Central memory CD4-positive, alpha-beta T cell (primary cell): ENCODE results near the gene STXBP3.
A peak's percentile ranks its signal among the peaks of the same experiment; 100 is the strongest.
"Not testable (repeated sequence)": the region's sequence is repeated elsewhere in the genome, so short reads cannot be mapped to it uniquely, and the experiment has no call there.

ENCODE experiments used
- DNase-seq: peaks from one replicate; pipeline ENCODE4 v3.0.0; 2022

STXBP3 gene

DNA sequence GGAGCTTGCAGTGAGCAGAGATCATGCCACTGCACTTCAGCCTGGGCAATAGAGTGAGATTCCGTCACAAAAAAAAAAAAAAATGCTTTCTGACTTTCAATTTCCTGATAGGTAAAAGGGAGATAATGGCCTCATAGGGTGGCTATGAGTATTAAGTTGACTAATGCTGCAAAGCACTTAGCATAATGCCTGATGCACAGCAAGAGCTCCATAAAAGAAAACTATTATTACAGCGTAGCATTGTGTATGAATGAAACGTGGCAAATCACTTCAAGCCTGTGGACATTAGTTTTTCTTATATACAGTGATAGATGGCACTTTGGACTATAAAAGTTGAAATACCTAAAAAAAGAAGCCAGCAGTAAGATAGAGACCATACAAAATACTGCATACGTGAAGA, 17.0 kb upstream of the STXBP3 start:
- DNase-seq = no peak

DNA sequence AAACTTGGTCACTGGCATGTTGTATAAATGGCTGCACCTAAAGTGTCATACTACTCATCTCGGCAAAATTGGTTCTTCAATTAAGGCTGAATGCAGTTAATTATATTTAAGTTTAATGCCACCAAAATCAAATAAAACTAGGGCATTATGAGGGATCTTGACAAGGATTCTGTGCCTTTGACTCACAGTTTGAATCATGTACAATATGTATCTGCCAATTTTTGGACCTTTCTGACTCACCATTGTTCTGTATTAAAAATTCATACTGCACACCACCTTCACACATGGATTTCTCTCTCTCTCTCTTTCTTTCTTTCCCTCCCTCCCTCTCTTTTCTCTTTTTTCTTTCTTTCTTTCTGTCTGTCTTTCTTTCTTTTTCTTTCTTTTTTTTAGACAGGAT, 14.1 kb upstream of the STXBP3 start:
- DNase-seq = no peak

DNA sequence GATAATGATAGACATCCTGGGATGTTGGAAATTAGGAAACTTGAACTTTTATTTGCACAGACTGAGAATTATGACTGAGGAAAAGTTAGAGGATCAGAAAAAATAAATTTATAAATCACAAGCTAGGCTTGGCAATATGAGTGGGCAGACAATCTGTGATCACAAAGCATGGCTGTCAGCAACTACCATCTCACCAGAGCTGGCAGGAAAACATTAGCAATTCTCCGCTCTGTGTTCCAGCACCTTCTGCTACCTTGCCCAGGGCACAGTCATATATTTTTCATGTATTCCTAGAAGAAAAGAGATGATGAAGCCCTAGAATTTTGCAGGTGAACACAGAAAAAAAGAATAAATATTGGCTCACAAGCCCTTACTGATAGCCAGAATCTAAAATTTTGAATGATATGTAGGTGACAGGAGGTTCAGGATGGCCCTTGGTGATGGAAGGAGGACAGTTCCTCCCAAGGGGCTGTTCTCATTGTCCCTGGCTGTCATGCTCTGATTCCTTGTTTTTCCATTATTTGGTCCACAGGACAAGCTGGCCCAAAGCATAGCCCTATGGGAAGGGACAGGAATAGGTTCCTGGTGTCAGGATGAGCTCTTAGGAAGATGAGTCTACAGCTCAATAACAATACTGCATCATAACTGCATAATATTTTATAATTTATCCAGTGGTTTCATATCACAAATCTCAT, 12.2 kb upstream of the STXBP3 start:
- DNase-seq = no peak

DNA sequence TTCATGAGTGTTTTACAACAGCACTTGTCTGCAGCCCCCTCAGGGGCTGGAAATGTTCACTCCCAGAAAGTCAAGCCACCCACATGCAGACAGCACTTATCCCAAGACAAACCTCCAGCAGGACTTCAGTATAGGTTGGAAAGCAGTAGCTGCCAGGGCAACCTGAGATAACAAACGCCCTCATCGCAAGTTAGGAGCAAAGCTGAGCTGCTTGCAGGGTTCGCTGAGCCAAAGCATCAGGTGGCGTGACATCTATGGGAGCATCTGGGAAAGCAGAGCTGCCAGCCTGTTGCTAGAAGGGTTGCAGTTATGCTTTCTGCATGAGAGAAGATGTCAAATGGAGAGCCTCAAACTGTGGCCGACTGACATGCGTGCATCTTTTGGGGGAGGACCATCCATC, 4.2 kb upstream of the STXBP3 start:
- DNase-seq = no peak

DNA sequence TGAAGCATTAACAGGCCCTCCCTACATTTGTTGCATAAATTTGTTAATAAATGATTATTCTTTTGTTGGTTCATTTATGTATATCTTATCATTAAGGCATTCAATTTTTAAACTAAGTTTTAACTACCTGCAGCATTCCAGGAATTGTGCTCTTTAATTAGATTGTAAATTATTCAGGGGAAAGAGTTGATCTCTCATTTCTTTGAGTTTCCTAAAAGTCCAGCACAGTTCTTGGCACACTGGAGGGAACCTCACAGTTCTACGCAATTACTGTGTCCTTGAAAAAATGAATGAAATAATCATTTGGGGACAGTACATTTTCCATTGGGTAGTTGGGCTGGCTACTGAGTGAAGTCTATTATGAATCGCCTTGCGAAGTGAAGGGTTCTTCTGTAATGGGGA, 493 bp upstream of the STXBP3 start:
- no peak for DNase-seq

DNA sequence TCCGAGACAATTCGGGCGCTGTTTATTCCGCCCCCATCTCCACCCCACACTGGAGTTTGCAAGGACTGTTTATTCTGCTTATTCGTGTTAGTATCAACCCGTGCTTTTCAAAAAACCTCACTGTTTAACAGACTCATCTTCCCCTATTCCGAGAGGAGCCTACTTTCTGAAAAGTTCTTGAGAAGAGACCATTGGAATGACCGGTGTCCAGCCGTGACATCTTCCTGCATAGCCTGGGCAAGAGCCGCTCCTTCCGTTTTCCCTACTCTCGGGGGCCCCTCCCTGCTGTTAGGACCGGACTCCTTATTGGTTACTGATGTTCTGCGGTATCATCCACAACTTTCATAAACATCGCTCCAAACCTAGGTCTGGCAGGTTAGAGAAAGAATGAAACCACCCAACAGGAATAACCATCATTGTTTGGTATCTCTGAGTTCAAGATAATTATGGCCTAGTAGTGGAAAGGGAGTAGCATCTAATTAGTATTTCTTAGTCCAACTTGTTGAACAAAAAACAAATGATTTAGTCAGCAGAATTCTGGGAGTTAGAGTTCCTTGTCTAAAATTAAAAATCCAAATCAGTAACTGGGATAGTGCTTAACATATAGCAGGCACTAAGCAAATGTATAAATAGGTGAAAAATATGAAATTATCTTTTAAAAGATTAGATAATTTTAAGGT, 837 bp downstream of the STXBP3 start:
- DNase-seq = peak; percentile 35

DNA sequence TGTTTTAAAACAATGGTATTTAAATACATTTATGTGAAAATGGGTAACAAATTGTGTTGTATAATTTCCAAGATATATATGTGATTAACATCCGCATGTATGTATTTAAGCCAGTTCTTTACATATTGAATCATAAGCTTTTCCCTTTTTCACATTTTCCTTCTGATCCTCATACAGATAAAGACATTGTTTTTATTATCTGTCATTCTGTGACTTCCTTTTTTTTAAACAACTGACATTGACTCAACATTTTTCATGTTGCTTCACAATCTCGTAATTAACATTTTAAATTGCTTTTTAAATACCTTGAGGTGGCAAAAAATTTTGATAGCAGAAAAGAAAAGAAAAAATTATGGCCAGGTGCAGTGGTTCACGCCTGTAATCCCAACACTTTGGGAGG, 1.4 kb downstream of the STXBP3 start:
- DNase-seq = no peak

- no peak for DNase-seq
These were observed 2.6 kb downstream of the STXBP3 start for GRCh38 chr1:108749081-108749480.

- DNase-seq = no peak
These were observed 4.2 kb downstream of the STXBP3 start for GRCh38 chr1:108750476-108751181.

DNA sequence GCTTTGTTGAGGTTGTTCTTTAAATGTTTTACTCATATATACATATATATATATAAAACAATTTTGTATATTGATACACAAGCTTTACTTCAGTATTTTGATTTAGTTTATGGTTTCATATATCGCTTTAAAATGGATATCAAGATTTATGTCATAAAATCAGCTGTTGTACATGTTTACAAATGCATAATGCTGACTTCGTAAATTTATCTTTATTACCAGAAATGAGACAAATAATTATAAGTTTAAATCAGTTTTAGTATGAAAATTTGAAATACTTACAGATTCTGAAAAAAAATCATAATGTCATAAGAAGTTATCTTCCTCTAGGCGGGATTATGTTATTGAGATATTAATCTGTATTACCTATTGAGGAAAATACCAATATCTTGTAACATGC, 6.9 kb downstream of the STXBP3 start:
- no peak for DNase-seq

DNA sequence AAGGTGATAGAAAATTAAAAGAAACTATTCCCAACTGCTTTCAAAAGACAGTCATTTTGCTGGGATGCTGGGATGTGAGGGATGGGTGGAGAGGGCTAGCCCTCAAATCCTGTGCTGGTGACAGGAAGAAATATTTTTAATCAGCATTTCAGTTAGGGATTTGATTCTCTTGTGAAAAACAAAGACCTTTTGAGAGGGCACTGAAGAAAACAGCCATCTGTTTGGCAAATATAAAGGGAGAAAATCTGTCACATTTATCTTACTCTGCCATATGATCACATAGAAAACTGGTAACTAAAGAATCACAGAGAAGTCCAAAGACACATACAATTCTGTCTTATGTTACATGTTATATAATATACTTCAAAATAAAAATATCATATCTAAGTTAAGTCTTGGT, 12.3 kb downstream of the STXBP3 start:
- no peak for DNase-seq

- DNase-seq = no peak
These were observed 20.6 kb downstream of the STXBP3 start for GRCh38 chr1:108767115-108767514.

GRCh38 chr1:108767708-108768107, 21.2 kb downstream of the STXBP3 start:
- no peak for DNase-seq

- DNase-seq = no peak
These were observed 31.4 kb downstream of the STXBP3 start for GRCh38 chr1:108777839-108778238.

- no peak for DNase-seq
These were observed 33.0 kb downstream of the STXBP3 start for GRCh38 chr1:108779455-108779854.

GRCh38 chr1:108780937-108781574, 34.6 kb downstream of the STXBP3 start:
- no peak for DNase-seq

DNA sequence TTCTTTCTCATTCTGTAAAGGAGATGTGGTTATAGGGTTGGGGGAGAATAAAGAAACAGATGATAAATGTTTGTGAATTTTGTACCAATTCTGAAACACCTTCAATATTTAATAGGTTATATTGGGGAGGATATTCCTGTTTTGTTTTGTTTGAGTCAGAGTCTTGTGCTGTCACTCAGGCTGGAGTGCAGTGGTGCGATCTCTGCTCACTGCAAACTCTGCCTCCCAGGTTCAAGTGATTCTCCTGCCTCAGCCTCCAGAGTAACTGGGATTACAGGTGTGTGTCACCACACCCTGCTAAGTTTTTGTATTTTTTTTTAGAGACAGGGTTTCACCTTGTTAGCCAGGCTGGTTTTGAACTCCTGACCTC, 35.1 kb downstream of the STXBP3 start:
- DNase-seq = not testable (repeated sequence)

GRCh38 chr1:108785264-108785663, 38.8 kb downstream of the STXBP3 start:
- DNase-seq = no peak

GRCh38 chr1:108785880-108786279, 39.4 kb downstream of the STXBP3 start:
- no peak for DNase-seq

GRCh38 chr1:108791790-108792189, 45.3 kb downstream of the STXBP3 start:
- DNase-seq = no peak

GRCh38 chr1:108792420-108792819, 45.9 kb downstream of the STXBP3 start:
- no peak for DNase-seq

DNA sequence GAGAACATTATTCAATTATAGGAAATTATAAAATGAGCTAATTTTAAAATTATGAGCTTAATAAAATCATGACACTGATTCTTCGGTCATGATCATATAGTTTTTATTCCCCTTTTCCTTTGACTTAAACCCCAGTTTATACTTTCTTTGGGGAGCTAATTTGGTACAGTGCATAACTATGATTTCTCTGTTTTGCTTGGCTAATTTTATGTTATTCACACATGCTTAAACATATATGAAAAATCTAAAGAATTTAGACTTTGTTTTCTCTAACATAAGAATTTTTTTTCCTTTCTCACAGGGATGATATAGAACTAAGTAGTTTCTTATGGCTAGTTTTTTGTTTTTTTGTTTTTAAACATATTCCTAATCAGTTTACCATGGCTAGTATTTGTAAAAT, 52.5 kb downstream of the STXBP3 start:
- no peak for DNase-seq

- DNase-seq = no peak
These were observed 54.6 kb downstream of the STXBP3 start for GRCh38 chr1:108801101-108801500.

DNA sequence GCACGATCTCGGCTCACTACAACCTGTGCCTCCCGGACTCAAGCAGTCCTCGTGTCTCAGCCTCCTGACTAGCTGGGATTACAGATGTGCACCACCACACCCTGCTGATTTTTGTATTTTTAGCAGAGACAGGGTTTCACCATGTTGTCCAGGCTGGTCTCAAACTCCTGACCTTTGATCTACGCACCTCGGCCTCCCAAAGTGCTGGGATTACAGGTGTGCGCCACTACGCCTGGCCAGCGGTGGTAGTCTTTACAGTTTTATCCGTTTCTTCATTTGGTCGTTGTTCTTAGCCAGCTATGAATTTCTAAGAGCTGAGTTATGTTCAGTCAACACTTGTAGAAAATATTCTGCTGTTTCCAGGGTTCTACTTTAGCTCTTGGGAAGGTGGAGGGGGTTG, 57.1 kb downstream of the STXBP3 start:
- DNase-seq = no peak
